ENCODE results near the gene TPCN2. TPM values are rescaled to one million over a fixed set of nuclear protein-coding genes. Genes with fewer than 3 reads are reported as not detected.

The TPCN2 gene
- polyA plus RNA-seq, 3 donors, result 29.3 to 52.8 (median 31.5) TPM

DNA sequence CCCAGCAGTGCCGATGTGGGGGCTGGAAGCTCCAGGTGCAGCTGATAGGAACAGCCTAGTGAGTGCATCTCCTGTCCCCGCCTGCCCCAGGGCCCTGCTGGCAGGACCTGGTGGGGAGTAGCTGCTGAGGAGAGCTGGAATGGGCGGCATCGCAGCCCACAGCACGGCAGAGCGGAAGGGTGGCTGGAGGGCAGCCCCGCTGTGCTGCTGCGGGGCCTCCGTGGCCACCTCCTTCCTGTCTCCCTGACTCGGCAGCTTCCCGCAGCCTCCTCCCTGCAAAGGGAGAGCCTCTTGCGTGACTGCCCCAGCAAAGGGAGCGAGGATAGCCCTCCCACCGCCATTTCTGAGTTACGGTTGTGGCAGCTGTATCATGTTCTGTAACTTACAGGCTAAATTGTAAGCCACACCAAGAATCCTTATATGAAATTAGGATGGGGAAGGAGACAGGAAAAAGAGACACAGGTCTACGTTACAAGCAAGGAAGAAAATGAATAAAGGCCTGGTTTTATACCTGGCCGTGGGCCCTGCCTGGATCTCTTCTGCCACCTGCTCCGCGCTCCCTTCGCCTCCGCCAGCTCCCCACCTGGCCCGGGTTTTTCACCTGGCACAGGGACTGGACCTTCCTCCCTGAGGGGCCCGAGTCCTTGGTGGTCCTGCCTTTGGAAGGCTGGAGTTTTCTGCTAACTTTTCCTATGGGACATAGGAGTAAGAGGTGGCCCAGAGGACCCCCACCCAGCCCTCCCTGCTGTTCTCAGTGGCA lies 10.0 kb downstream of the TPCN2 start:
- DNase-seq, result no peak
- H3K27me3 Mint-ChIP-seq (ENCODE audit: low read depth in 3 of 3), result peaks cover 0 to 2% (median 2%) of the 10 kb centered on the region in 3 donors
- no peak overlapping the region for H3K4me2 ChIP-seq (replicated peaks; ENCODE audit: extremely low read depth, low read length, poor library complexity, severe bottlenecking)
- H3K27ac Mint-ChIP-seq, result peak overlapping the region in 3 of 7 donors; percentile 13 to 46 (median 26)
- no peaks in the 10 kb centered on the region for H3K9me3 ChIP-seq (replicated peaks in 1 of 2; ENCODE audit: control insufficient read depth in 1 of 2, insufficient read depth in 1 of 2, low read length in 2 of 2)
- peak overlapping the region in 1 of 2 donors; percentile 53 for H3K27ac ChIP-seq (ENCODE audit: low read depth in 1 of 2, low read length in 2 of 2)
- H3K36me3 ChIP-seq (replicated peaks in 1 of 2; ENCODE audit: control insufficient read depth in 1 of 2, insufficient read depth in 2 of 2, low read length in 2 of 2), result peaks cover 86 to 93% of the 10 kb centered on the region in 2 donors
- H3K27me3 ChIP-seq (ENCODE audit: control insufficient read depth in 2 of 2, insufficient read depth in 2 of 2, low read length in 2 of 2), result no peaks in the 10 kb centered on the region
- H3K4me1 ChIP-seq (ENCODE audit: control insufficient read depth in 1 of 2, insufficient read depth in 2 of 2, low read length in 2 of 2), result peaks cover 22 to 26% of the 10 kb centered on the region in 2 donors
- peaks cover 73 to 87% of the 10 kb centered on the region in 2 donors for H3K36me3 Mint-ChIP-seq
- intact Hi-C loops (cut with micrococcal nuclease), result no loop called here
- peaks cover 20% of the 10 kb centered on the region for H3K4me1 Mint-ChIP-seq
- no peak for TF ChIP-seq CTCF (IDR thresholded peaks at IDR 0.05)
- H4K20me1 ChIP-seq (ENCODE audit: insufficient read depth, low read length), result peaks cover 99% of the 10 kb centered on the region
- no peak overlapping the region for H3K9ac ChIP-seq (ENCODE audit: insufficient read depth, low read length, poor library complexity, severe bottlenecking)
- no peaks in the 10 kb centered on the region for H3K9me3 Mint-ChIP-seq
- WGBS (ENCODE audit: insufficient coverage), result 58% methylated on average over 18 of the region's 23 CpGs
- no peak overlapping the region for H2AFZ ChIP-seq (ENCODE audit: insufficient read depth, low read depth, low read length, poor library complexity, severe bottlenecking)
- H3K79me2 ChIP-seq (ENCODE audit: insufficient read depth, low read length), result peaks cover 95% of the 10 kb centered on the region
- no peak overlapping the region for H3K4me3 Mint-ChIP-seq
- H3K4me3 ChIP-seq (replicated peaks in 1 of 3; ENCODE audit: low read depth in 2 of 3, low read length in 3 of 3), result no peak overlapping the region

- Histone ChIP-seq H3K36me3 (replicated peaks in 1 of 2; ENCODE audit: control insufficient read depth in 1 of 2, insufficient read depth in 2 of 2, low read length in 2 of 2) (peaks cover 84 to 90% of the 10 kb centered on the region in 2 donors), H3K27me3 (ENCODE audit: control insufficient read depth in 2 of 2, insufficient read depth in 2 of 2, low read length in 2 of 2) (no peaks in the 10 kb centered on the region), H3K27ac (ENCODE audit: low read depth in 1 of 2, low read length in 2 of 2) (peak overlapping the region in 1 of 2 donors; percentile 53), H3K4me3 (replicated peaks in 1 of 3; ENCODE audit: low read depth in 2 of 3, low read length in 3 of 3) (no peak overlapping the region), H3K79me2 (ENCODE audit: insufficient read depth, low read length) (peaks cover 93% of the 10 kb centered on the region), H3K4me2 (replicated peaks; ENCODE audit: extremely low read depth, low read length, poor library complexity, severe bottlenecking) (no peak overlapping the region), H3K4me1 (ENCODE audit: control insufficient read depth in 1 of 2, insufficient read depth in 2 of 2, low read length in 2 of 2) (peaks cover 18 to 22% of the 10 kb centered on the region in 2 donors), H3K9me3 (replicated peaks in 1 of 2; ENCODE audit: control insufficient read depth in 1 of 2, insufficient read depth in 1 of 2, low read length in 2 of 2) (no peaks in the 10 kb centered on the region), H3K9ac (ENCODE audit: insufficient read depth, low read length, poor library complexity, severe bottlenecking) (no peak overlapping the region), H2AFZ (ENCODE audit: insufficient read depth, low read depth, low read length, poor library complexity, severe bottlenecking) (no peak overlapping the region), H4K20me1 (ENCODE audit: insufficient read depth, low read length) (peaks cover 98% of the 10 kb centered on the region)
- no peak overlapping the region for H3K4me3 Mint-ChIP-seq
- no peak for DNase-seq
- no peaks in the 10 kb centered on the region for H3K9me3 Mint-ChIP-seq
- peak overlapping the region in 3 of 7 donors; percentile 40 to 65 (median 52) for H3K27ac Mint-ChIP-seq
- H3K36me3 Mint-ChIP-seq, result peaks cover 67 to 80% of the 10 kb centered on the region in 2 donors
- peaks cover 0 to 2% (median 2%) of the 10 kb centered on the region in 3 donors for H3K27me3 Mint-ChIP-seq (ENCODE audit: low read depth in 3 of 3)
- WGBS (ENCODE audit: insufficient coverage), result 100% methylated on average over 7 of the region's 7 CpGs
- peaks cover 17% of the 10 kb centered on the region for H3K4me1 Mint-ChIP-seq
- no peak for TF ChIP-seq CTCF (IDR thresholded peaks at IDR 0.05)
- intact Hi-C loops (cut with micrococcal nuclease), result no loop called here
Measured at GRCh38 chr11:69059429-69059828, 10.7 kb downstream of the TPCN2 start.
